Uterus (tissue), 4 donors: ENCODE results near the gene CCDC57. TPM values are rescaled to one million over a fixed set of nuclear protein-coding genes. Genes with fewer than 3 reads are reported as not detected.

ENCODE experiments used
- DNase-seq, 2 donors: peaks; one replicate each; pipeline ENCODE4 v3.0.0-alpha.2; 2019 to 2020
- H3K27ac ChIP-seq, 2 donors: fragments of 200-600 bp; sonication (generic); 1 replicate in 1 of 2; 2 replicates in 1 of 2; pipeline ENCODE4 v1.5.1; 2016 to 2018
- H3K27me3 ChIP-seq, 2 donors: fragments of 200-600 bp; sonication (generic); one replicate each; pipeline ENCODE4 v1.5.1; 2018 to 2019; ENCODE audit warnings: control low read depth in 1 of 2
- H3K36me3 ChIP-seq, 2 donors: fragments of 200-600 bp; sonication (generic); one replicate each; pipeline ENCODE4 v1.5.1; 2019; ENCODE audit warnings: control low read depth in 1 of 2
- H3K4me1 ChIP-seq, 2 donors: fragments of 200-600 bp; sonication (generic); one replicate each; pipeline ENCODE4 v1.5.1; 2018 to 2019; ENCODE audit warnings: control low read depth in 1 of 2
- H3K4me3 ChIP-seq, 2 donors: fragments of 200-600 bp; sonication (generic); 1 replicate in 1 of 2; 2 replicates in 1 of 2; pipeline ENCODE4 v1.5.1; 2018 to 2019; ENCODE audit warnings: mild to moderate bottlenecking in 1 of 2
- H3K9me3 ChIP-seq, 2 donors: fragments of 200-600 bp; sonication (generic); one replicate each; pipeline ENCODE4 v1.5.1; 2019; ENCODE audit warnings: control low read depth in 1 of 2
- CTCF ChIP-seq, 4 experiments: fragments of 200-600 bp in 2 of 4; fragments of 450-650 bp in 2 of 4; sonication (generic) in 2 of 4; IDR thresholded peaks; one replicate each; pipeline ENCODE4 v1.5.1; 2016 to 2019; ENCODE audit warnings: antibody characterized with exemption in 4 of 4, mild to moderate bottlenecking in 2 of 4, moderate library complexity in 1 of 4
- POLR2A ChIP-seq, 2 donors: fragments of 450-650 bp; IDR thresholded peaks; one replicate each; pipeline ENCODE4 v1.6.1; 2016; ENCODE audit warnings: antibody characterized with exemption in 2 of 2, mild to moderate bottlenecking in 1 of 2, moderate library complexity in 1 of 2
- intact Hi-C: fragments of 100-400 bp; cut with DNase I; formaldehyde crosslinking; loops from one replicate; pipeline ENCODE4 v1.15.1; 2023; ENCODE audit warnings: low total_unique reads
- total RNA-seq, 4 donors: library from RNA; depleted of rRNA in 3 of 4; stranded (reverse); fragments of >200 nt in 3 of 4; gene quantifications; one replicate each; pipeline versions ENCODE4 v1.1.0 to v1.2.4, GENCODE V29; 2014 to 2023
- donor health status: DM: yes; HTN: yes; CAD: no.

Gene CCDC57
- total RNA-seq, 4 donors from 2014 or later: 4.4 to 88.2 (median 17.6) TPM

DNA sequence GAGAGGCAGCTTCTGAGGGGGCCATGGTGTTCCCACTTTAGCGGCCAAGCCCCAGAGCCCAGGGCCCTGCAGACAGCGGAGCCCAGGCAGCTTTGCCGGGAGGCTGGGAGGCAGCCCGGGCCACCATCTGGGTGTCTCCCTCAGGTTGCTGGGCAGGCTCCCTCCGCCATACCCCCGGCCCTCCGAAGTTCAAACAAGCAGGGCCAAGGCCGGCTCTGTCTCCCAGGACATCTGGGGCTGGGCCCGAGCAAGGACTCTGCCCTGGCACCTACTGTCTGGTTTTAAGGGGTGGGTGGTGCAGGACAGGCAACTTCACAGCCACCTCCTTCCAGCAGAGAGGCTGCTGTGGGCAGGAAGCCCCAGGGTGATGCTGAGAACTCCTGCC, 149.7 kb downstream of the CCDC57 start:
- no peaks in the 10 kb centered on the region for H3K27me3 ChIP-seq
- no peak overlapping the region for H3K4me3 ChIP-seq
- peaks cover 0 to 10% of the 10 kb centered on the region in 2 donors for H3K4me1 ChIP-seq
- no peak for TF ChIP-seq POLR2A (IDR thresholded peaks at IDR 0.05)
- intact Hi-C loops: no loop called here
- H3K27ac ChIP-seq: no peak overlapping the region
- no peaks in the 10 kb centered on the region for H3K9me3 ChIP-seq
- no peaks in the 10 kb centered on the region for H3K36me3 ChIP-seq
- no peak for DNase-seq

DNA sequence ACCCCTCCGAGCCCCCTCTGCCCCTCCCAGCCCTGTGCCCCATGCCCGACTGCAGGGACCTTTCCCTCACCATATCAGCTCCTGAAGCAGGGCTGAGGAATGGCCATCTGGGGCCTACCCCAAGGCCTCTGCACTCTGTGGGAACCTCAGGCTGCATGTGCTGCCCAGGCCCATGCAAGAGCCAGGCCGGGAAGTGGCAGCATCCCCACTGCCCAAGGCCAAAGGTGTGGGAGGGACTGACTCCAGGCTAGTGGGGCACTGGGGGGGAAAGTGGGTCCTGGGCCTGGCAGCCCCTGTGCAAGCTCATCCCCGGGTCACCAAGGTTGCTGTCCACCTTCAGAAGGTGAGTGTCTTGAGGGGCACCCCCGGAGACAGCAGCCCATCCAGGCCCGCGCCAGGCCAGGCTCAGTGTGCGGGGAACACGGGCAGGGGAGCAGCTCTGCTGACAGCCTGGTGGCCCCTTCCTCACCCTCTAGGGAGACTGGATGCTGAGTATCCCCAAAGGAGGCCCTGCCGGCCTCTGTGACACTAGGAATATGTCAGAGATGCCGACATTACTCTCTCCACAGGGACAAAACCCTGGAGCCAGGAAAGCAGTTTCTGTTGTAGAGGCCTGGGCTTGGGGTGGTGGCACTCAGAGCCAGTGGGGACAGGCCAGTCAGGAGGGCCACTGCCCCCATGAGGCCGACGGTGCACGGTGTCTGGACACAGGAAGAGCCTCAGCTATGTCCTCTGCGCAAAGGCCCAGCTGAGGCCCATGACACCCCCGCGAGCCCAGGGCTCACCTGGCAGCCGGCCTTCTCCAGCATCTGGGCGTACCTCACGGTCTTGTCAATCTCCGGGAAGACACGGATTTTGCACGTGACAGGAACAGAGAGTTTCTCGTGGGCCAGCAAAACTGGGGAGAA, 150.3 kb downstream of the CCDC57 start:
- TF ChIP-seq CTCF (IDR thresholded peaks at IDR 0.05): no peak
- TF ChIP-seq POLR2A (IDR thresholded peaks at IDR 0.05): no peak
- Histone ChIP-seq H3K36me3 (no peaks in the 10 kb centered on the region), H3K27ac (no peak overlapping the region), H3K4me1 (peaks cover 0 to 10% of the 10 kb centered on the region in 2 donors), H3K27me3 (no peaks in the 10 kb centered on the region), H3K4me3 (no peak overlapping the region), H3K9me3 (no peaks in the 10 kb centered on the region)
- DNase-seq: no peak
- intact Hi-C loops: no loop called here

DNA sequence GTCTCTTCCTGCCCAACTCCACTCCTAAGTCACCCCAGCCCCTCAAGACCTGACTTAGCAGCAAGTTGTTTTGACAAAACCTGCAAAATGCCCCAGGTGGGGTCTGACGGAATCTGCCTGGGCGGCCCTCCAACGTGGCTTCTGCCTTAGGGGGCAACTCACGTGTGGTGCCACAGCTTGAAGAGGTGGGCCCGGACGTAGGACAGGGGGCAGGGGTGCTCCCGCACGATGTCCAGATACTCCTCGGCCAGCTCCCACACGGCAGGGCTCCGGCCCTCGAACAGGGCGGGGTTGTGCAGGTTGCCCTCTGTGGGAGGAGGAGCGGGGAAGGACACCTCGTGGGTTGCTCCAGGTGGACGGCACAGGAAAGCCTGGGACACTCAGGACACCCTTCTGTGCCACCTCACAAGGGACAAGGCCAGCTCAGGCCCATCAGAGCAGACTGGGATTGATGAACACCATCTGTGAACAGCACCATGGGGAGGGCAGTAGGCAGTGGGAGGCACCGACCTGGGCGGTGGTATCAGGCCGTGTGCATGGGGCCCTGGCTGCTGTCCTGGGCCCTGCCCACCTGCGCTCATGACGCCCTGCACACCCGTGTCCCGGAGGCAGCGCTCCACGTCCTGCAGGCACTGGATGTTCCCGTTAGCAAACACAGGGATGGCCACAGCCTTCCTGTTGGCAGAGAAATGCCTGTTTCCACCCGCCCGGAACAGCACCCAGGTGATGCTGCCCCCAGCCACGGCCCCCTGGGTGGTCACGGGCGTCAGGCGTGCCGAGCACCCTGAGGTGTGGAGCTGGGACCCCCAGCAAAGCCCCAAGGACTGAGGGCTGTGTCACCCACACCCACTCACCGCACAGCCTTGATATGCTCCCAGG, 151.4 kb downstream of the CCDC57 start:
- Histone ChIP-seq H3K9me3 (no peaks in the 10 kb centered on the region), H3K27me3 (no peaks in the 10 kb centered on the region), H3K36me3 (no peaks in the 10 kb centered on the region), H3K27ac (no peak overlapping the region), H3K4me1 (peaks cover 0 to 10% of the 10 kb centered on the region in 2 donors), H3K4me3 (no peak overlapping the region)
- intact Hi-C loops: no loop called here
- no peak for DNase-seq
- no peak for TF ChIP-seq CTCF (IDR thresholded peaks at IDR 0.05)
- TF ChIP-seq POLR2A (IDR thresholded peaks at IDR 0.05): no peak

DNA sequence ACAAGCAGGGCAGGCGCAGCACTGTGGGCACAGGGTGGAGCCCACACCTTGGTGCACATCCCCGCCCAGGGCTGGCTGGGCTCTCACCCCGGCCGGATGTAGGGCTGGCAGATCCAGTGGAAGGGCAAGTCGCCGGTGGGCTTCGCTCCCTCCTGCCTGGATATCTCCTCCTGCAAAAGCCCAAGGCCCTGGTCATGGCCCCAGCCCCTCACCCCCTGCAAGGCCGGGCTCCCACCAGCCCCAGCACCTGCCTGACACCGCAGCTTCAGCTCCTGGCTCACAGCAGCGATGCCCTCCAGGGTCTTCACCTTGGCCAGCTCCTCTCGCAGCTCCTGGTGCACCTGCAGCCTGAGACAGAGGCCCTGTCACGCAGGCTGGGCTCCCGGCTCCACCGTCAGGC, 152.0 kb downstream of the CCDC57 start:
- no peak overlapping the region for H3K4me3 ChIP-seq
- no peak overlapping the region for H3K27ac ChIP-seq
- TF ChIP-seq POLR2A (IDR thresholded peaks at IDR 0.05) (no peak), CTCF (IDR thresholded peaks at IDR 0.05) (no peak)
- DNase-seq: no peak
- intact Hi-C loops: no loop called here
- H3K36me3 ChIP-seq: no peaks in the 10 kb centered on the region
- H3K27me3 ChIP-seq: no peaks in the 10 kb centered on the region
- peaks cover 0 to 10% of the 10 kb centered on the region in 2 donors for H3K4me1 ChIP-seq
- H3K9me3 ChIP-seq: no peaks in the 10 kb centered on the region

DNA sequence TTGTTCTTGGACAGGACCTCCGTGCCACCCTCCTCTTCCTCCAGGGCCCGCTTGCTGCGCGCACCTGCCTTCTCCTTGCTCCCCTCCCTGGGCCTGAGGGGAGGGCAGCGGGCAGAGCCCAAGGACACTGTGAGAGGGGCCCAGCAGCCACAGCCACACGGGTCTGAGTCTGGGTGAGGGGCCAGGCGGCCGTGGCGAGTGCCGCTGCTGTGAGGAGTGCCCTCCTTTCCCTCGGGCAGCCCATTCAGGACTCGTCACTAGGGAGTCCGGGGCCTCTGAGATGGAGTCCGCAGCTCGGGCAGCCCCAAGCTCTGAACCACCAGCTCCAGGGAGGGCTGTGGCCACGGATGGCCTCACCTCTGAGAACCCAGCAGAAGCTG, 152.7 kb downstream of the CCDC57 start:
- no peak overlapping the region for H3K4me3 ChIP-seq
- intact Hi-C loops: no loop called here
- no peaks in the 10 kb centered on the region for H3K36me3 ChIP-seq
- no peak for DNase-seq
- H3K4me1 ChIP-seq: peaks cover 0 to 10% of the 10 kb centered on the region in 2 donors
- H3K27me3 ChIP-seq: no peaks in the 10 kb centered on the region
- H3K27ac ChIP-seq: no peak overlapping the region
- TF ChIP-seq POLR2A (IDR thresholded peaks at IDR 0.05) (no peak), CTCF (IDR thresholded peaks at IDR 0.05) (no peak)
- no peaks in the 10 kb centered on the region for H3K9me3 ChIP-seq
